K562 (cell line): ENCODE measurements around the gene ZNF624.

Source experiments
- CTCF ChIP-seq, 3 experiments: IDR thresholded peaks in 2 of 3; conservative IDR thresholded peaks in 1 of 3; 2 replicates each; pipeline ENCODE4 v1.5.1; 2011 to 2012; ENCODE audit warnings: low read length in 3 of 3, mild to moderate bottlenecking in 3 of 3, control low read depth in 2 of 3, improper control_type of control experiment in 1 of 3, inconsistent platforms in 1 of 3, low read depth in 1 of 3, mixed read lengths in 1 of 3, moderate library complexity in 1 of 3; ENCODE audit not compliant: insufficient read depth in 2 of 3
- FOXM1 ChIP-seq, 2 experiments: fragments of 450-650 bp in 1 of 2; sonication (generic) in 1 of 2; formaldehyde crosslinking in 1 of 2; IDR thresholded peaks; 2 replicates each; pipeline versions ENCODE4 v1.6.1 to v1.9.0; 2017 to 2022; ENCODE audit warnings: low read depth in 2 of 2, mild to moderate bottlenecking in 2 of 2, missing genetic modification reagents in 1 of 2, moderate library complexity in 1 of 2
- MAX ChIP-seq: sonication (generic); formaldehyde crosslinking; IDR thresholded peaks from 2 replicates; pipeline ENCODE4 v1.9.0; 2022; ENCODE audit warnings: mild to moderate bottlenecking, missing genetic modification reagents
- SP1 ChIP-seq: sonication (generic); formaldehyde crosslinking; IDR thresholded peaks from 2 replicates; pipeline ENCODE4 v1.8.1; 2022; ENCODE audit warnings: mild to moderate bottlenecking, missing genetic modification reagents

- TF ChIP-seq CTCF (IDR thresholded peaks at IDR 0.05 in 2 of 3, conservative IDR thresholded peaks at IDR 0.05 in 1 of 3; ENCODE audit: insufficient read depth in 2 of 3, low read depth in 1 of 3, low read length in 3 of 3): peak; percentile 85 to 92 (median 91)
- TF ChIP-seq FOXM1 (IDR thresholded peaks at IDR 0.05; ENCODE audit: low read depth): no peak
- no peak for TF ChIP-seq FOXM1 (CRISPR knock-in tag; IDR thresholded peaks at IDR 0.05; ENCODE audit: low read depth)
- TF ChIP-seq SP1 (CRISPR knock-in tag): no peak
- no peak for TF ChIP-seq MAX (CRISPR knock-in tag)
These were observed 64.3 kb downstream of the ZNF624 start for GRCh38 chr17:16589097-16589969.
